Upper lobe of right lung (tissue), 1 donor: ENCODE measurements around the gene NEUROD6. TPM values are rescaled to one million over a fixed set of nuclear protein-coding genes. Genes with fewer than 3 reads are reported as not detected.

Experiments
- ATAC-seq: fragments of 200-7000 bp; cut with Tn5 transposase; one replicate; pipeline ENCODE4 v1.9.1; 2020; ENCODE audit warnings: mild to moderate bottlenecking, moderate library complexity
- DNase-seq: peaks from one replicate; pipeline ENCODE4 v3.0.0-alpha.2; 2020
- H3K27ac ChIP-seq: fragments of 200-600 bp; one replicate; pipeline ENCODE4 v1.8.0; 2022
- H3K27me3 ChIP-seq: fragments of 200-600 bp; one replicate; pipeline ENCODE4 v1.8.0; 2022; ENCODE audit warnings: mild to moderate bottlenecking
- H3K36me3 ChIP-seq: fragments of 200-600 bp; one replicate; pipeline ENCODE4 v1.8.0; 2022
- H3K4me1 ChIP-seq: fragments of 200-600 bp; one replicate; pipeline ENCODE4 v1.8.0; 2022
- H3K4me3 ChIP-seq: fragments of 200-600 bp; one replicate; pipeline ENCODE4 v1.8.0; 2022; ENCODE audit warnings: mild to moderate bottlenecking
- H3K9me3 ChIP-seq: fragments of 200-600 bp; one replicate; pipeline ENCODE4 v1.8.0; 2022
- CTCF ChIP-seq: fragments of 200-600 bp; IDR thresholded peaks from one replicate; pipeline ENCODE4 v1.8.0; 2022; ENCODE audit warnings: antibody characterized with exemption
- intact Hi-C: fragments of 100-400 bp; cut with DNase I; formaldehyde crosslinking; loops from one replicate; pipeline ENCODE4 v1.11.0; 2022
- total RNA-seq: library from RNA; stranded (reverse); fragmentation: NEBNext Ultra II Directional; extraction: Animal tissue kit (Norgen Biotek cat#: 25700); gene quantifications from one replicate; pipeline ENCODE4 v1.2.1, GENCODE V29; 2021
- donor health status: DM: no; HTN: yes; CAD: no; lungs with severe emphysema.

NEUROD6 gene
- total RNA-seq, 1 donor from 2014 or later, result not detected

GRCh38 chr7:31371621-31372020 lies 31.1 kb upstream of the NEUROD6 start:
- Histone ChIP-seq H3K27ac (no peak overlapping the region), H3K9me3 (no peaks in the 10 kb centered on the region), H3K4me3 (no peak overlapping the region), H3K4me1 (no peaks in the 10 kb centered on the region), H3K36me3 (no peaks in the 10 kb centered on the region), H3K27me3 (no peaks in the 10 kb centered on the region)
- intact Hi-C loops, result no loop called here
- DNase-seq (no peak), ATAC-seq (no peak)
- no peak for TF ChIP-seq CTCF

- intact Hi-C loops, result no loop called here
- Histone ChIP-seq H3K4me1 (no peaks in the 10 kb centered on the region), H3K4me3 (no peak overlapping the region), H3K9me3 (no peaks in the 10 kb centered on the region), H3K27me3 (no peaks in the 10 kb centered on the region), H3K36me3 (no peaks in the 10 kb centered on the region), H3K27ac (no peak overlapping the region)
- DNase-seq, result no peak
- ATAC-seq, result no peak
- no peak for TF ChIP-seq CTCF
Observed at GRCh38 chr7:31370609-31371008, 30.1 kb upstream of the NEUROD6 start.

- no peak for TF ChIP-seq CTCF
- Histone ChIP-seq H3K27me3 (no peaks in the 10 kb centered on the region), H3K27ac (no peak overlapping the region), H3K4me1 (no peaks in the 10 kb centered on the region), H3K9me3 (no peaks in the 10 kb centered on the region), H3K4me3 (no peak overlapping the region), H3K36me3 (no peaks in the 10 kb centered on the region)
- peak; percentile 55 for ATAC-seq
- intact Hi-C loops, result no loop called here
- no peak for DNase-seq
Observed at GRCh38 chr7:31368620-31369019, 28.1 kb upstream of the NEUROD6 start.

GRCh38 chr7:31363496-31363895 lies 23.0 kb upstream of the NEUROD6 start:
- intact Hi-C loops, result no loop called here
- Histone ChIP-seq H3K36me3 (no peaks in the 10 kb centered on the region), H3K27me3 (no peaks in the 10 kb centered on the region), H3K9me3 (no peaks in the 10 kb centered on the region), H3K27ac (no peak overlapping the region), H3K4me3 (no peak overlapping the region), H3K4me1 (no peaks in the 10 kb centered on the region)
- DNase-seq, result no peak
- no peak for TF ChIP-seq CTCF
- no peak for ATAC-seq

GRCh38 chr7:31363051-31363450 lies 22.5 kb upstream of the NEUROD6 start:
- Histone ChIP-seq H3K4me1 (no peaks in the 10 kb centered on the region), H3K27ac (no peak overlapping the region), H3K4me3 (no peak overlapping the region), H3K27me3 (no peaks in the 10 kb centered on the region), H3K36me3 (no peaks in the 10 kb centered on the region), H3K9me3 (no peaks in the 10 kb centered on the region)
- intact Hi-C loops, result no loop called here
- DNase-seq, result no peak
- no peak for TF ChIP-seq CTCF
- ATAC-seq, result no peak

GRCh38 chr7:31362401-31362800 lies 21.9 kb upstream of the NEUROD6 start:
- Histone ChIP-seq H3K4me3 (no peak overlapping the region), H3K27me3 (no peaks in the 10 kb centered on the region), H3K4me1 (no peaks in the 10 kb centered on the region), H3K27ac (no peak overlapping the region), H3K9me3 (no peaks in the 10 kb centered on the region), H3K36me3 (no peaks in the 10 kb centered on the region)
- ATAC-seq (no peak), DNase-seq (no peak)
- intact Hi-C loops, result no loop called here
- no peak for TF ChIP-seq CTCF
